HG02884 (cell line): ENCODE results near the gene OR5K1.
A peak's percentile ranks its signal among the peaks of the same experiment; 100 is the strongest.

Experiments used
- ATAC-seq: cut with Tn5 transposase; IDR thresholded peaks from one replicate; pipeline ENCODE4 v1.9.1; 2021; ENCODE audit warnings: mild to moderate bottlenecking, moderate library complexity; ENCODE audit not compliant: unreplicated experiment

The OR5K1 gene

GRCh38 chr3:98462901-98463300, at the start of gene OR5K1:
Gene OR5K1 (plus strand): TSS chr3:98463201. CDS start chr3:98469577, 6,376 bp downstream.
- ATAC-seq, result no peak

DNA sequence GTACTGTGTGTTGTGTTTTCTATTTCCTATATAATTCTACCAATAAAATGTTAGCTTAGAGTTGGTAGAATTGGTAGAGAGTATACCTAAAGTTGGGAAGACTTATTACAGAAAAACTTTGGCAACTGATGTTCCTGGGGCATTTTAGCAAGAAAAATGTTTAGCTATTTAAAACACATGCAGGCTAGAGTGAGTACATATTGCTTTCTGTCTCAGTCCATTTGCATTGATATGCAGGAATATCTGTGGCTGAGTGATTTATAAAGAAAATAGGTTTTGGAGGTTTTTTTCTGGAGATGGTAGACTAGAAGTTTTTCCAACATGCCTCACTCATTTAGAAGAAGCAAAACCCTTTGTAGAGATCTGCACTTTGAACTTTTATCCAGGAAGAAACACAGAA, 30.4 kb upstream of the OR5K1 start:
- no peak for ATAC-seq

GRCh38 chr3:98433764-98434163, 29.2 kb upstream of the OR5K1 start:
- no peak for ATAC-seq

DNA sequence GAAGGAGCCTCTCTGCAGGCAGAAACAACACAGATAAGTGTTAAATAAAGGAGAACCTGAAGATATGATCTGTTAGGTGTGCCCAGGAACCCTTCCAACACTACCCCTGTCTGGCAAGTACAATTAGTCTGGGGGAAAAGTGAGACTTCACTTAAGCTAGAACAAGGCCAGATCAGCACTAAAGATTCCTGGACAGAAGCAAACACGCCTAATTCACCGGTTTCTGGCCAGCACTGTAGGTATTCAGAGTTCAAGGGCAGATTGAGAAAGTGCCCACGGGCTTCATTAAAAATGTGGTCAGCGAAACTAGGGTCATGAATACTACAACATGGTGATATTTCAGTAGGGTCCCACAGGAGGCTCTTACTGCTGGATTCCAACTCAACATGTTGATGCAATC, 28.6 kb upstream of the OR5K1 start:
- ATAC-seq, result no peak

- ATAC-seq, result no peak
These were observed 22.7 kb upstream of the OR5K1 start for GRCh38 chr3:98440283-98440682.

- peak; percentile 89 for ATAC-seq
These were observed 17.0 kb upstream of the OR5K1 start for GRCh38 chr3:98445949-98446406.

- no peak for ATAC-seq
These were observed 13.3 kb upstream of the OR5K1 start for GRCh38 chr3:98449606-98450193.

- no peak for ATAC-seq
These were observed 12.6 kb upstream of the OR5K1 start for GRCh38 chr3:98450372-98450771.

DNA sequence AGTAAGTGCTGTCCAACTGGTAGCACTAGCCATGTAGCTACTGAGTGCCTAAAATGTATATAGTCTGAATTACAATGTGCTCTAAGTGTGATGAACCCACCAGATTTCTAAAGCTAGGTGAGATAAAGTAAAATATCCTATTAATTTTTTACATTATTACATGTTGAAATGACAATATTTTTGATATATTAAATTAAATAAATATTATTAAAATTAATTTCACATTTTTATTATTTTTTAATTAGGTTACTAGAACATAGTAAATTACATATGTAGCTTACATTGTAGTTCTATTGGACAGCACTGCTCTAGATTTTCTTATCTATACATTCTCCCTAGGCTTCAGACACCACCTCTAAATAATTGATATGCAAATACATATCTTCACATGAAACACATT, 9.2 kb upstream of the OR5K1 start:
- no peak for ATAC-seq

DNA sequence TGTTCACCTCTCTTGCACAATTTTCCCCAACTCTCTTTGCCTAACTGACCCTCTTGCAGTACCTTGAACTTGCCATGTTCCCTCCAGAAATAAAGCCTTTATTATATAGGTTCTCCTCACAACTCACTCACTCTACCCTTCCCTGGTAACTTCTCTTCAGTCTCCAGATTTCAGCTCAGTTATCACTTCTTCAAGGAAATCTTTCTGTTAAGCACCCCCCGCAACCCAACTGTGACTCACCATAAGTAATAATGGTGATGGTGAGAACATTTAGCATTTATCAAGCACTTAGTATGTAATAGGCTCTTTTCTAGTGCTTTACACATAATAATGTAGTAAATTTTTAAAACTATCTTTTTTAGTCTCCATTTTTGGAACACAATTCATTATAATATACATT, 8.1 kb upstream of the OR5K1 start:
- ATAC-seq, result no peak

GRCh38 chr3:98457543-98457942, 5.5 kb upstream of the OR5K1 start:
- ATAC-seq, result no peak

DNA sequence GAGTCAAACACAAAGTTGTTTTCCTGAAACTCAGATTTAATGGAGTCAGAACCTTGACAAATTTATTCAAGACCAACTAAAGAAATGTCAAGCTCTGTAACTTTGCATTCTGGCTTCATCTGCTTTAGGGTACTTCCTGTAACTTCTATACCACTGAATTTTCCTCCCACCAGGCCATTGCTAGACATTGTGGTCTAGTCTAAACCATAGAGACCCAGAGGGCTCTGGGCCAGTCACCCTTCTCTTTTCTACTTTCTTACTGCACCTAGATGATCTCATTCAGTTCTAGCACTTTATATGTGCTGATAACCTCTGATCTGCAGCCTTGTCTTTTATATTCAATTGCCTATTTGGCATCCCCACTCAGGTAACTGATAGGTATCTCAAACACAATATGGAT, 2.8 kb upstream of the OR5K1 start:
- no peak for ATAC-seq

- ATAC-seq, result no peak
These were observed 19.9 kb downstream of the OR5K1 start for GRCh38 chr3:98482717-98483482.

- ATAC-seq, result no peak
These were observed 20.6 kb downstream of the OR5K1 start for GRCh38 chr3:98483626-98484025.

GRCh38 chr3:98497381-98497780, 34.4 kb downstream of the OR5K1 start, which contains the start of gene OR5K2:
Gene OR5K2 (plus strand): TSS chr3:98497681. CDS start chr3:98497681, 0 bp downstream.
- ATAC-seq, result no peak

DNA sequence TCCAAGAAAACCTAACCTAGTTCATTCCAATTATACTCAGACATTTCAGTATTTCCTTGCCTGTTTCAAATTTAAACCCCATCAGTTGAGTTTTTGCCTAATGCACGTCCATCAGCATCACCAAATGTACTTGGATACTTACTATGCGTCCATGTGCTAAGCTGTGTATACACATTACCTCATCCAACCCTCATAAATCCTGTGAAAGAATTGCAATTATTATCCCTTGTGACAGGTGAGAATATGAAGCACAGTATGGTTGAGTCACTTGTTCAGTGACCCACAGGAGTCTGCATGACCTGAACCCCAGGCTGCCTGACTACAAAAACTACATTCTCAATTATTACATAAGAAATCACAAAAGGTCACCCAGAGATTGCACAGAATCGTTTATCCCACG, 37.0 kb downstream of the OR5K1 start:
- ATAC-seq, result no peak

DNA sequence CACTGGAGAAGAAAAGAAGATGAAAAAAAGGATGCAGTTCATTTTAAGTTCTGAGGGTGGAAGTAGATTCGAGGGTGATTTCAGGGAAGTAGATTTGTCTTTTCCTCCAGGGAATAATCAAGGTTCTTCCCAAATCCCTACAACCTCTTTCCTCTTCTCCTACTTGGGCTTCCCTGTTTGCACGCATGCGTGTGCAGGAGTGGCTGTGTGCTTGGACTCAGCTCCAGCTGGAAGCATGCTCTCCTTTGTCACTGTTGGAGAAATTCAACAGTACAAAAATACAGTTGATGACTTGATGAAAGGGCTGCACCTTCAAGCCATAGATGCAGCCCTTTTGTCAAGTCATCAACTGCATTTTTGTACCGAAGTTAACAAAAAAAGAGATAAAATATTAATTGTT, 38.3 kb downstream of the OR5K1 start:
- ATAC-seq, result no peak

- no peak for ATAC-seq
These were observed 39.0 kb downstream of the OR5K1 start for GRCh38 chr3:98501863-98502576.

GRCh38 chr3:98504539-98504938, 41.5 kb downstream of the OR5K1 start:
- ATAC-seq, result no peak

DNA sequence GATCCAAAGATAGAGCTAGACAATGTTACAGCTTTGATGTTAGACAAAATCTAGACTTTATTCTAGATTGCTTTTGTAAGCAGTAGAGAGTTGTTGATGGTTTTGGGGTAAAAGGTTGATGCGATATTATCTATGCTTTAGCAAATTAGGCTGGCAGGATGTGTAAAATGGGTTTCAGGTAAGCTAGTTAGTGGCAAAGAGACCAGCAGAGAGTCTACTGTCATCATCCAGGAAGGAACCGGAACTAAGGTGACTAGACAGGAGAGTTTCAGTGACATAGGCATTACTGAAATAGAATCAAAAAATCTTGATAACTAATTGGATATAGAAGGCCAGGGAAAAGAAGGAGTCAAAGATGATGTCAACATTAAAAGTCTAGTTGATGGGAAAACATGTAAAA, 45.6 kb downstream of the OR5K1 start:
- ATAC-seq, result no peak

DNA sequence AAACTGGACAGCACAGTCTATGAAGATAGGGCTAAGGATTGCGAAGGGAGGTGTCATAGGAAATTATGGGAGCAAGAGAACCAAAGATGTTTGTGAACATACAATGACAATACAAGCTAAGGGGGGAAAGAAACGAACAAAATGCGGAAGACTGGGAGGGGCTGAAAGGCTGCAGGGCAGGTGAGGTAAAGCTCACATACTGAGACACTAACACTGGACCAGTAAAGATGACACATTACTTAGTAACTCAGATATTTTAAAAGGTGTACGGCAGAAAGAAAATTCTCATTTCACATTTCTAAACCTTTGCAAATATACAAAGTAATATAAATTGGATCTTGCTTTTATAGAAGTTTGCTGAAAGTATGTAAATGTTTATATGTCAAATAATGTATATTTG, 49.6 kb downstream of the OR5K1 start:
- no peak for ATAC-seq

DNA sequence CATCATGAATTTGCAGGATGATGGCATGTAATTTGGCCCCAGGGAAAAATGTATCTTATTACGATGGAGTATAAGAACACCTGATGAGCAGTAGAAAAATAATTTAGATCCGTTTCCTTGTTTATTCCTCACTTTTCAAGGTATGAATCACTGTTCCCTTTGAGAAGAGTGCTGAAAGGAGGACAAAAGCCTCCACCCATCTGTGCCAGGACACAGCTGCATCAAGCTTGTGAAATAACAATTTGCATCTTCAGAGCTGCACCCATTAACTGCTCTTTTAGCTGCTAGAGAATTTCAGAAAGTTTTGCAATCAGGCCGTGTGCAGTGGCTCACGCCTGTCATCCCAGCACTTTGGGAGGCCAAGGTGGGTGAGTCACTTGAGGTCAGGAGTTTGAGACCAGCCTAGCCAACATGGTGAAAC, 50.1 kb downstream of the OR5K1 start:
- ATAC-seq, result no peak
